NCI-H1105 (cell line): ENCODE measurements around the gene ANO9.
"Not testable (repeated sequence)": the region's sequence is repeated elsewhere in the genome, so short reads cannot be mapped to it uniquely, and the experiment has no call there.

Experiments
- DNase-seq: peaks from one replicate; lab custom pipeline; 2025; lab: John Stamatoyannopoulos, UW

ANO9 gene

GRCh38 chr11:399731-400211, 42.0 kb downstream of the ANO9 start:
- DNase-seq: no peak

- no peak for DNase-seq
These were observed 43.0 kb downstream of the ANO9 start for GRCh38 chr11:398826-399225.

GRCh38 chr11:396948-397548, 44.8 kb downstream of the ANO9 start:
- no peak for DNase-seq

- DNase-seq: no peak
These were observed 45.3 kb downstream of the ANO9 start for GRCh38 chr11:396511-396947.

GRCh38 chr11:395866-396265, 45.9 kb downstream of the ANO9 start:
- DNase-seq: no peak

GRCh38 chr11:394858-395655, 46.8 kb downstream of the ANO9 start:
- no peak for DNase-seq

- no peak for DNase-seq
These were observed 47.6 kb downstream of the ANO9 start, which contains the start of gene PKP3 for GRCh38 chr11:394034-394857. Gene PKP3 (plus strand): TSS chr11:394209. CDS start chr11:394293, 84 bp downstream.

- DNase-seq: no peak
These were observed 48.4 kb downstream of the ANO9 start for GRCh38 chr11:393219-394033.

GRCh38 chr11:392102-392777, 49.6 kb downstream of the ANO9 start:
- DNase-seq: no peak

- no peak for DNase-seq
These were observed 50.4 kb downstream of the ANO9 start for GRCh38 chr11:391117-392017.

GRCh38 chr11:390175-390574, 51.6 kb downstream of the ANO9 start:
- no peak for DNase-seq

- DNase-seq: not testable (repeated sequence)
These were observed 52.4 kb downstream of the ANO9 start for GRCh38 chr11:389369-389768.

- no peak for DNase-seq
These were observed 54.5 kb downstream of the ANO9 start for GRCh38 chr11:387193-387793.

GRCh38 chr11:386483-386882, 55.3 kb downstream of the ANO9 start:
- DNase-seq: no peak

GRCh38 chr11:385594-386351, 56.0 kb downstream of the ANO9 start:
- no peak for DNase-seq

GRCh38 chr11:384511-384910, 57.3 kb downstream of the ANO9 start:
- DNase-seq: no peak

GRCh38 chr11:383431-383830, 58.4 kb downstream of the ANO9 start:
- DNase-seq: no peak

- DNase-seq: no peak
These were observed 59.7 kb downstream of the ANO9 start for GRCh38 chr11:382081-382629.
